HG03045 (cell line): ENCODE results near the gene LHX4.
"Not testable (repeated sequence)": the region's sequence is repeated elsewhere in the genome, so short reads cannot be mapped to it uniquely, and the experiment has no call there.

Experiments used
- ATAC-seq: cut with Tn5 transposase; IDR thresholded peaks from one replicate; pipeline ENCODE4 v1.9.1; 2021; ENCODE audit warnings: mild to moderate bottlenecking, moderate library complexity; ENCODE audit not compliant: unreplicated experiment

Gene LHX4

DNA sequence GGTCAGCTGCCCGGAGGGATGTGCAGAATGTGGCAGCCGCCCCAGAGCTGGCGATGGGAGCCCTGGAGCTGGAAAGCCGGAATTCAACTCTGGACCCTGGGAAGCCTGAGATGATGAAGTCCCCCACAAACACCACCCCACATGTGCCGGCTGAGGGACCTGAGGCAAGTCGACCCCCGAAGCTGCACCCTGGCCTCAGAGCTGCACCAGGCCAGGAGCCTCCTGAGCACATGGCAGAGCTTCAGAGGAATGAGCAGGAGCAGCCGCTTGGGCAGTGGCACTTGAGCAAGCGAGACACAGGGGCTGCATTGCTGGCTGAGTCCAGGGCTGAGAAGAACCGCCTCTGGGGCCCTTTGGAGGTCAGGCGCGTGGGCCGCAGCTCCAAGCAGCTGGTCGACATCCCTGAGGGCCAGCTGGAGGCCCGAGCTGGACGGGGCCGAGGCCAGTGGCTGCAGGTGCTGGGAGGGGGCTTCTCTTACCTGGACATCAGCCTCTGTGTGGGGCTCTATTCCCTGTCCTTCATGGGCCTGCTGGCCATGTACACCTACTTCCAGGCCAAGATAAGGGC is 33.5 kb upstream of the LHX4 start:
- ATAC-seq = no peak

DNA sequence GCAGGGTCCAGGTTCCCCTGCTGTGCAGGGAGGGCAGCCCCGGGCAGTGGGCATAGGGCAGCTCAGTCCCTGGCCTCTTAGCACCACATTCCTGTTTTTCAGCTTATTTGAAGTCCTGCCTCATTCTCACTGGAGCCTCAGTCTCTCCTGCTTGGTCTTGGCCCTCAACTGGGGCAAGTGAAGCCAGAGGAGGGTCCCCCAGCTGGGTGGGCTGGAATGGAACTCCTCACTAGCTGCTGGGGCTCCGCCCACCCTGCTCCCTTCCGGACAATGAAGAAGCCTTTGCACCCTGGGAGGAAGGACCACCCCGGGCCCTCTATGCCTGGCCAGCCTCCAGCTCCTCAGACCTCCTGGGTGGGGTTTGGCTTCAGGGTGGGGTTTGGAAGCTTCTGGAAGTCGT is 32.8 kb upstream of the LHX4 start:
- ATAC-seq = no peak

DNA sequence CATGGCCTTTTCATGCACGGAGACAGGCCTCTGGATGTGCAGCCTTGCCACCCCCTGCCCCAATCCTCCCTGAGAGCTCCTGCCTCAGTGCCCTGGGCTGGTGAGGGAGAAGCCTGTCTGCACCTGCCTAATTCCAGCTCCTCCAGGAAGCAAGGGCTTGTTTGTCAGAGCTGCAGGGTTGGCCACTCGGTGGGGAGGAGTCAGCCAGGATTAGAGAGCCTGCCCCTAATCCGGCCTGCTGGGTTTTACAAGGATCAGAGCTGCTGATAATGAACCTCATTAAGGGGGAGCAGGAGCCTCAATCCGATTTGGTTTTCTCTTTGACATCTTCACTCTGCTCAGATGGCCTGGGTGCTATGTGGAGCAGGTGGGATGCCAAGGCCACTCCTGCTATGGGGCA is 31.9 kb upstream of the LHX4 start:
- no peak for ATAC-seq

DNA sequence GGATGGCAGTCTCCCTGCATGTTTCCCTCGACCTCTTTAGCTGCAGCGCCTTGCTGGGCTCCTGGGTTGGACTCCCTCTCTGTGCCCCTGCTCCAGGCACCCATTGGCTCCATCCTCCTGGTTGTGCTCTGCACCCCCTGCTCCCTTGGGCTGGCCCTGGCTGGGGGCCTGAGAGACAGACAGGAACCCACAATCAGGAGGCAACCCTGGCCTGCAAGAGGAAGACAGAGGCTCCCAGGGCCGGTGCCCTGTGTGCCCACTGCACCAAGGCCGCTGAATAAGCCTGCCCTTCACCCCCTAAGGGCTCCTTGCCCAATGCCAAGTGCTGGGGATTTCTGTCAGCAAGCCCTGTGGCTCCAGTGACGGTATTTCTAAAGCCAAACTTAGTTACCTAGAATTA is 31.5 kb upstream of the LHX4 start:
- ATAC-seq = no peak

DNA sequence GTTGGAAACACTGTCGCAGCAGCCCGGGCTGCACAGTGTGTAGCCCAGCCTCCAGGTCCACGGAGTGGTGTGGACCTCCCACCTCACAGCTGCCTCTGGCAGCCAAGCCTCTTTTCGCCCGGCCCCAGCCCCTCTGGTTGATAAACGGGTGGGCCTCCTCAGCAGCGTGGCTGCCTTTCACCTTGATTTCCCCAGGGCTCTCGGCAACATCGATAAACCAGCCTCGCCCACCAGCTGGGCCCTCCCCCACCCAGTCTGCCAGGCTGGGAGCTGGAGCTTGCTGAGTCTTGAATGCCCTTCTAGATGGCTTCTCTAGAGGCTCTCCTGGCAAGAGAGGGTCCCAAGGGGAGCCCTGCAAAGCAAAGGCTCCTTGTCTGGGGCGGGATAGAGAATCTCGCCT is 31.0 kb upstream of the LHX4 start:
- ATAC-seq = no peak

DNA sequence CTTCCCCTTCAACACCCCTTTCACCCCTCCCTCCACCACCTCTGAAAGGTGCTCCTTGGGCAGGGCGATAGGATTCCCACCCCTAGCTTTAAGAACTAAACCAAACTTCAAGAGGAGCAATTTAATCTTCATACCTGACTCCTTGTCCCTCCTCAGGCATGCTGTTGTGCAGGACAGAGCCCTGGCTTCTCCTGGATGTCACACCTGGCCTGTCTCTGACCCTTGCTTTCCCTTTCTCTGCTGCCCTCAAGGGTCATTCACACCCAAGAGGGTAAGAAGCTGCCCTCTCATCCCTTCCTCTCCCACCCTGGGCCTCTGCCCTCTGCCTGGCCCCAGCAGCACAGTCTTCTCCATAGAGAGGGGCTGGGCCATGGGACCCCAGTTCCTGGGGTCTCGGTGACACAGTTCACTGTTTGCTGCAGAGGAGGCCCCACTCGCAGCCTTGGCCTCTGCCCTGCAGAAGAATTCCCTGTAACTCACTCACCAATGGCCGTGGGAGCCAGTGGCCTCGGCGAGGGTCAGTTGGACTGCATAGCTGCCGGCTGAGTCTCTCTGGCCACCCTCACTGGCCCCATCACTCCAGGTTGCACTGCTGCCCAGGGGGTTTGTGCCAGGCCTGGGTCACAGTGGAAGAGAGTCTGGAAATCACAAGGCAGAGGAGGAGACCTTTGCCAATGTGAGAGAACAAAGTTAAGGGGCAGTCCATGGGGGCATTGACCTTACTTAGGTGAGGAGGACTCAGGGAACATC is 28.4 kb upstream of the LHX4 start:
- ATAC-seq = no peak

DNA sequence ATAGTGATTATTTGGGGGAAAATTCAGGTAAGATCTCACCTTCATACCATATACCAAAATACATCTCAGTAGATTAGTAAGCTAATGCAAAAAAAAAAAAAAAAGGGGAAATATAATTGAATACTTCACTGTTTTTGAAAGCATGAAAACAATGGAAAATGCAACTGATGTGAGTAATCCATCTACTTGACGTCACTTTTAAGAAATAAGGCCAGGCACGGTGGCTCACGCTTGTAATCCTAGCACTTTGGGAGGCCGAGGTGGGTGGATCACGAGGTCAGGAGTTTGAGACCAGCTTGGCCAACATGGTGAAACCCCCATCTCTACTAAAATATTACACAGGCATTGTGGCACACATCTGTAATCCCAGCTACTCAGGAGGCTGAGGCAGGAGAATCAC is 27.5 kb upstream of the LHX4 start:
- not testable (repeated sequence) for ATAC-seq

DNA sequence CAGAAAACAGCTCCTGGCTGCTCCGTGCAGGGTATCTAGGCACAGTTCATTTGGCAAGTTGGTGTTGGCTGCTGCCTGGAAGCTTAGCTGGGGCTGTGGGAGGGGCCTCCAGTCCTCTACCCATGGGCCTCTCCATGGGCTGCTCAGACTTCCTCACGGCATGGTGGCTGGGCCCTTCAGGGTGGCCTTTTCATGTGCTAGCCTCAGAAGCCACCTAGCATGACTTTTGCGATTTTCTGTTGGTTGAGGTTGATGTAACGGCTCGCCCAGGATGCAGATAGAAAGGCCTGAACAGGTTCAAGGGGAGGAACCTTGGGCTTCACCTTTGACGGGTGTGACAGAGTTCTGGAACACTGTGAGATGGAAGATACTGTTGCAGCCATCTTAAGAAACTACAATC is 25.8 kb upstream of the LHX4 start:
- no peak for ATAC-seq

DNA sequence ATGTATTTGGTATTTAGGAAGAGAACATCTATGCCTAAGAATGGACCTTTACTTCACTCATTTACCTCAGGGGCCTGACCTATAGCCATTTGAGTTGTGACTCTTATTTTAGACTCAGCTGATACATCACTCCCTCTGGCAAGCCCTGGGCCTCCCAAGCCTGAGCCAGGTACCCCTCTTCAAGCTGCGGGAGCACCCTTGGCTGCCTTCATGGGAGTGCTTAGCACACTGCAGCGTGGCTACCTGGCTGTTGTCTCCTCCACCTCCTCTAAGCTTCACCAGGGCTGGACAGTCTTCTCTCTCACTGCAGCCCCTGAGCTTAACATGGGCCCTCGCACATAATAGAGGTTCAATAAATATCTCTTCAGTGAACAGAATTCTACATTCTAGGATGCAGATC is 23.5 kb upstream of the LHX4 start:
- ATAC-seq = no peak

DNA sequence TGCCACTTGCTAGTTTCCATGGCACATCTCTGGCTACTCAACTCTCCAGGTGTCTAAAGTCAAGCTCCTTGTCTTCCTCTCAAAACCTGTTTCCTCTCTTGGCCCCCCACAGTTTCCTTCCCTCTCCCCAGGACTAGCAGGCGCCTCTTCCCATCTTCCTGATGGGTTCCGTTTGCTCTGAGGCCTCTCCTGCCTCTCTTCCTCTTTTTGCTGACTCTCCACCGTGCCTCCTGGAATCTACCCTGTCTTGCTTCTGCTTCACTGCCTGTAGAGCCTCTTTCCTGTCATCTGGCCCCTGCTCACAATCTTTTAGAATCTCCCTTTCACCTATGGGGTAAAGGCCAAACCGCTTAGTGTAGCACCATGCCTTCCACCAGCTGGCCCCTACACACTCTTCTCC is 21.8 kb upstream of the LHX4 start:
- ATAC-seq = no peak

DNA sequence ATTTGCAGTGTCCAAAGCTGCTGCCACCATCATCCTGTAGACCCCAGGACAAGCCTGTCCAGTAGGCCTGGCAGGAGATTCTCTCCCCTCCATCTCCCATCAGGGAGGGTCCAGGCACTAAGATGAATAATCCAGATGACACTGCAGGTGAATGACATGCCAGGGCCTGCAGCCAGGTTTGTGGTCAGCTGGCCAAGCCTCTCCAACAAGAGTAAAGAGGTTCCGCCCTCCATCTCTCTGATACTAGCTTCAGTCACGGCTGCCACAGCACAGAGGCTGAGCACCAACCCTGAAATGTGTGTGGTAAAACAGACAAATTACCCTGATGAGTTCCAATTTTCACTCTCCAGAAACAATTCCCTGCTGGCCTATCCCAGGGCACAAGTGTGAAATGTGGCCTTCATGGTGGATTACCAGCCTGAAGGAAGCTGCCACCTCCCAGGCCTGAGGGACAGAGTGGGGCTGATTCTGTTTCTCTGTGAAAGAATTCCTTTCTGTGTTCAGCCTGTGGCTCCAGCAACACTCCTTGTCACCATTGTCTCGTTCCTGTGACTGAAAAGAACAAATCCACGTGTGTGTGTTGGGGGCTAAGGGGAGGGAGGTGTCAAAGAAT is 19.9 kb upstream of the LHX4 start:
- no peak for ATAC-seq

DNA sequence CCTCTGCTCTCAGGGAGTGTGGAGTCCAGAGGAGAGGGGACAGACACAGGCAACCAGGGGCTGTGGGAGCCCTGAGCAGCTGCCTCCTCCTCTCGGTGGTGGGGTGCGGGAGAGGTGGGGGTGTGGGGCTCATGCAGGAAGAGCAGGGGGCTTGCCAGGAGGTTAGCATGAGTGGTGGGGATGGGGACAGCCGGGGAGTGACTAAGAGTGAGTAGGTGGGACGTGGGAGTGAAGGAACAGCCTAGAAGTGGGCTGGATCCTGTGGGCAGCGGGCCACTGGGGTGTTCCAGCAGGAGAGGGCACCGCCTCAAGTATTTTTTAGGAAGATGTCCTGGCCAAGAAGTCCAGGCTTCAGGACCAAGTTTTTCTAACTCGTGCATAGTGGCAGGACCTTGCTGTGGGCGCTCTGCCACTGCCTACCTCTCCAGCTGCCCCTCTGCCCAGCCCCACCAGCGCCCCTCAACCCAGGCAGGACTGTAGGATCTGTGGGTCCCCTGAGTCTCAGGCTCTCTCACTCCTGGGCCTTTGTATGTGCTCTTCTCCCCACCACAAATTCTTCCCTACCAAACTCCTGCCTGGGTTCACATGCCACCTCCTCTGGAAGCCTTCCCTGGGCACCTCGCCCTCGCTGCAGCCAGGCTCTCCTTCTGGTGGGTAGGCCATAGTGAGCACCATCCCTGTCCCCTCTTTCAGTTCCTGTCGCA is 18.8 kb upstream of the LHX4 start:
- ATAC-seq = no peak

DNA sequence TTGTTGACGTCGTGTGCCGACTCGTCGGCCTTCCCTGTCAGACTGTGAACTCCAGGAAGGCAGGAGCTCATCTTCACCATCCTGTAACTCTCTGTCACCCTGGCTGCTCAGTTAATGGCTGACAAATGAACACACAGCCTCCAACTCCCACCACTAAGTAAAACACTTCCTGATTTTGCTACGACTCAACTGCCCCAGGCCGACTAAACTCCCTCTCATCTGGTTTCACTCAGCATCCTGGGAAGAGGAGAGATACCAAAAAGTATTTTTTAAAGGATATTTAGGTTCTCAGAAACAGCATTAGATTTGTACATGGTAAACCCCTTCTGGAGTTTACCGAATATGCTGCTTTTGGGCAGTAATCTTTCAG is 18.2 kb upstream of the LHX4 start:
- ATAC-seq = no peak

DNA sequence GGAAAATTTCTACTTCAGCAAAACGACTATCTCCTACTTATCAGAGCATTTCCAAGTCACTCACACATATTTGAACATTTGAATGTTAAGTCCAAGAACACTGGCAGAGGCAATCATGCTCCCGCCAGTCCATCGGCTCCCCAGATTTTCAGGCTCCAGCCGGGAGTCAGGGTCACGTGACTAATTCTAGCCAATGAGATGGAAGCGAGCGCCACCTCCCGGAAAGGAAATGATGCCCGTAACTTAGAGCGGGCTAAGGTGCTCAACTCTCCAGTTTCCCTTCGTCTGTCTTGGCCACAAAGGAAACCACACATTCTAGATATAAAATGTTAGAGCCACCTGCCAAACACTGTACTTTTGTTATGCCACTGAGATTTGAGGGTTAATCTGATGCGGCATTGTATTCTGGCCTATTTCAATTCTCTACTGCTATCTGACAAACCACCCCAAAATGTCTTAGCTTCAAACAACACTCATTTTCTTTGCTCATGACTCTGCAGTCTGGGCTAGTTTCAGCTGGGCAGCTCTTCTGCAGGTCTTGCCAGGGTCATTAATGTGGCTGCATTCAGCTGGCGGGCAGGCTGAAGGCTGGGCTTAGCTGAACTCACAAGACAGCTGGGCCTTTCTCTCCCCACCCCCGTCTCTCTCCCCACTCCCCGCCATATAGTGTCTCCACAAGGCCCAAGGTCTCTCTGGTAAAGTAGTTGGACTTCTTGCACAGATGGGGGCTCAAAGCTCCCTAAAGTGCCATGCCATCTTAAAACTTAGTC is 16.5 kb upstream of the LHX4 start:
- no peak for ATAC-seq

DNA sequence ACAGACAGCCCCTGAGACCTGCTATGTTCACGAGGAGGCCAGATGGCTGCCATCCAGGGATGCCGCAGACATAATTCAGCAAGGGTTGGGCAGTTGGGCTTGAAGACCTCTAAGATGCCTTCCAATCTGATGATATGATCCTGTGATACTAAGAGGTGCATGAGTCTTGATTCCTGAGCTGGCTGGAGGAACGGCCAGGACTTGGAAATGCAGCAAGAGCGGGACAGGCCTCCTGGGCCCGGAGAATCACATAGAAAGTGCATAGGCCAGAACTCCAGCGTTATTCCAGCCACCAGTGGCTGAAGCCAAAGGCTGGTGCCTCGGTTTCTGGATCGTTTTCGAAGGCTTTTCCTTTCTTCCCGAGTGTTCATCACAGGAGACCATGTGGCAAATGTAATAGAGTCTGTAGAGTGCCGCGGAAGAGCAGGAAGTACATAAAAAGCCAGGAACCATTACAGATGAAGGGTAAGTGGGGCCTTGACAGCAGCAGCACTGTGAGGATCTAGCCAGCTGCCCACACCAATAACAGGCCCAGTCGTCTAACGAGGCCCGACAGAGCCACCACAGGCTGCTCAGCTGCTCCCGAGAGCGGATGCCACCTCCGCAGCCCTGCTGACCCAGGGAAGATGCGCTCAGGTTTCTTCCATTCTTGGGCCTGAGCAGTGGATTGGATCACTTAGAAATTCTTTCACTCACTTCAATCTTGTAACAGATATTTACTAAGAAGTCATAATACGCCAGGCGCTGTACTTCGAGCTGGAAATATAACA is 14.0 kb upstream of the LHX4 start:
- ATAC-seq = no peak

DNA sequence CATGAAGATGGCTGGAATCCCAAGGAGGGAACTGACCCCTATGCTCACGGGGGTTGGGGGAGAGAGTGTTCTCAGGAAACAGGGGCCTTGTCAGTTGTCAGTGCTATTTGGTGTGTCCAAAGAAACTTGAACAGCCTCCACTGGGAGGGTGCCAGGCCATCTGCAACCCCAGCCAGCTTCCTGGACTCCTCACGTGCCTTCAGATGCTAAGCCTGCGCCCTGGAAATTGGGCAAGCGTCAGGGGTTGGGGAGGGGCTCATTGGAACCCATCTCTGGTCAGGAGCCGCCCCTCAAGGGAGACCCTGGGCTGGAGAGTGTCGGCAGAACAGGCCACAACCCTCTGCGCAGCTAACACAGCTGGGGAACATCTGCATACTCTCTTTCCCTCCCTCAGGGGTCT is 13.1 kb upstream of the LHX4 start:
- no peak for ATAC-seq

DNA sequence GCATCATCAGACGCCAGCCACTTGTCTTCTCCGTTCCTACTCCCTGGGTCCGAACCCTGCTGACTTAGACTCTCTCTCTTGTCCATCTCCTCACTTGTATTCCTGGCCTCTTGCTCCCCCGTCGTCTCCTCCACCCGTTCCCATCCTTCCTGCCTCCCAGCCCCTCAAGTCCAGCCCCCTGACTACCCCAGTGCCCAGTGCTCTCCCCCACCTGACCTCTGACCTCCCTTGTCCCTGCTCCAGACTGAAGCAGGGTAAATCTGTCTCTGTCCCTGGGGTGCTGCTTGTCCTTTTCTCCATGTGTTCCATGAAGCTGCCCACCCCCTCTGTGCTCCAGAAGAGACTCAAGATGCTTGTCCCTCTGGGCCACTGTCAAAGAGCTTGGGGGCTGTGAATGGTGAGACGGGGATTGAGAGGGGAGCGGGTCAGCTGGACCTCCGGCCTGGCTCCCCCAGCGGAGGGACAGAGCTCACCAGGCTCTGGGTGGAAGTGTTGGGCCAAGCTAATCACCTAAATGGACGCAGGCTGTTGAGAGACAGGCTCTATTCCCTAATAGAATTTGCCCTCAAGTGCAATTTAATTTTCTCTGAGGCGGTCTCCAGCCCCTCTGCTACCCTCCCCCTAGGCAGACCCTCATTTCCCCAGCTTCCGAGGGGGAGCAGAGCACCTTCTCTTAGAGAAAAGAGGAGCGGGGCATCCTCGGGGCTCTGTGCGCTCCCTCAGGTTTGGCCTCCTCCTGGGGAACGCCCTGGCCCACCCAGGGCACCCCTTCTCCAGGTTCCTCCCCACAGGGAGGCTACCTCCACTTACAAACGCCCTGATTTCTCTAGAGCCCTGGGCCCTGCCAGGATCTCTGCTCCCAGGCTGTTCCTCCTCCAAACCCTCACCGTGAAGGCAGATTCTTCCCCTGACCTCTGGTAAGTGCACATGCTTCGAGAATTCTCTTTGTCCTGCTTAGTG is 11.0 kb upstream of the LHX4 start:
- no peak for ATAC-seq

DNA sequence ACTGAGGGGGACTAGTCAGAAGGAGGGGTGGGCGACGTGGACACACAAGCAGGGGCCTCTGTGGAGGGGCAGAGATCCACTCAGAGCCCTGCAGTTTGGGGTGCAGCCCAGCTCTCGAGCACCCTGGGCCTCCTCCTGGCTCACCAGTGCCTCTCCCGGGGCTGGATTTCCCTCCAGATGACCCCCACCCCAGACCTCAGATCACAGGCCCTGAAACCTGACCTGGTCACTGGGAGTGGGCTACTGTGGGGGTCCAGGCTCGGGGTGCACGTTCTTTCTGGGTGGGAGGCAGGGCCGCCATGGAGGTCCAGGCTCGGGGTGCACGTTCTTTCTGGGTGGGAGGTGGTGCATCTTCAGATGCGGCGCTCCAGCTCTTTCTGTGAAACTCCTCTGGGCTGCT is 10.3 kb upstream of the LHX4 start:
- ATAC-seq = no peak

DNA sequence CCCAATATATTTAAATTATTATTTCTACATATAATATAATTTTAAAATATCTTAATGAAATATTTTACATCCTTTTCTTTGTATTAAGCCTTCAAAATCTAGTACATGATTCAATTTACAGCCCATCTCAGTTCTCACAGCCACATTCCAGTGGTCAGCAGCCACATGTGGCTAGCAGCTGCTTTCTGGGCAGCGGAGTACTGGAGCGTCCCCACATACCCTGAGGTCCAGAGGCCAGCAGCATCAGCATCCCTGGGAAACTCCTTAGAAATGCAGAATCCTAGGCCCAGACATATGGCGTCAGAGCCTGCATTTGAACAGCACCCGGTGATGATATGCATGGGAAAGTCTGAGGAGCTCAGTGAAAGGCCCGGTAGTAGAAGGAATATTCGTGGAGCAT is 8.6 kb upstream of the LHX4 start:
- no peak for ATAC-seq
